Measurements from ENCODE around the gene TOX2. TPM values are rescaled to one million over a fixed set of nuclear protein-coding genes. Genes with fewer than 3 reads are reported as not detected.

Gene TOX2
- total RNA-seq, 6 experiments from 2014 or later: 1.5 to 5.0 (median 2.2) TPM

DNA sequence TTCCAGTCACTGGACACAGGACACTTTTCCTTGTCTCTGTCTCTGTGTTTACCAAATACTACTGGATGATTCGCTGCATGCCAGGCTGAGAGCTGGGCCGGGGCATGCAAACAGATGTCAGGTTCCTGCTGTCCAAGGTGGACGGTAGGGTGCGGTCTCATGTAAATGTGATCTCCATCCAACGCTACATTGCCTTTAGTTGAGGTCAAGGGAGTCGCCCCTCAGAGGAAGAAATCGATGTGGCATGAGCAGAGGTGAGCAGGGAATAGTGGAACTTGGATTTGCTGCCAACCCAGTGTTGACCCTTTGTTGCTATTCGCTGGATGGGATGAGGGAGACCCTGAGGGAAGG lies 9.8 kb upstream of the TOX2 start:
- no peaks in the 10 kb centered on the region for H3K9me3 ChIP-seq
- ATAC-seq (no peak), DNase-seq (no peak)
- no peak overlapping the region for H3K27ac ChIP-seq
- H3K4me3 ChIP-seq: no peak overlapping the region
- no peaks in the 10 kb centered on the region for H3K27me3 ChIP-seq
- WGBS (ENCODE audit: insufficient coverage, low coverage, low lambda C conversion rate, missing lambda C conversion rate): 56% methylated on average over 8 of the region's 8 CpGs
- TF ChIP-seq, protein P1, sequence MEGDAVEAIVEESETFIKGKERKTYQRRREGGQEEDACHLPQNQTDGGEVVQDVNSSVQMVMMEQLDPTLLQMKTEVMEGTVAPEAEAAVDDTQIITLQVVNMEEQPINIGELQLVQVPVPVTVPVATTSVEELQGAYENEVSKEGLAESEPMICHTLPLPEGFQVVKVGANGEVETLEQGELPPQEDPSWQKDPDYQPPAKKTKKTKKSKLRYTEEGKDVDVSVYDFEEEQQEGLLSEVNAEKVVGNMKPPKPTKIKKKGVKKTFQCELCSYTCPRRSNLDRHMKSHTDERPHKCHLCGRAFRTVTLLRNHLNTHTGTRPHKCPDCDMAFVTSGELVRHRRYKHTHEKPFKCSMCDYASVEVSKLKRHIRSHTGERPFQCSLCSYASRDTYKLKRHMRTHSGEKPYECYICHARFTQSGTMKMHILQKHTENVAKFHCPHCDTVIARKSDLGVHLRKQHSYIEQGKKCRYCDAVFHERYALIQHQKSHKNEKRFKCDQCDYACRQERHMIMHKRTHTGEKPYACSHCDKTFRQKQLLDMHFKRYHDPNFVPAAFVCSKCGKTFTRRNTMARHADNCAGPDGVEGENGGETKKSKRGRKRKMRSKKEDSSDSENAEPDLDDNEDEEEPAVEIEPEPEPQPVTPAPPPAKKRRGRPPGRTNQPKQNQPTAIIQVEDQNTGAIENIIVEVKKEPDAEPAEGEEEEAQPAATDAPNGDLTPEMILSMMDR (IDR thresholded peaks at IDR 0.05): no peak
- TF ChIP-seq POLR2A (IDR thresholded peaks at IDR 0.05): no peak
- intact Hi-C loops (cut with DNase I): no loop called here
- H3K36me3 ChIP-seq: no peaks in the 10 kb centered on the region
- H3K4me1 ChIP-seq: peaks cover 0 to 14% (median 6%) of the 10 kb centered on the region in 4 donors

- Histone ChIP-seq H3K4me1 (no peaks in the 10 kb centered on the region), H3K36me3 (no peaks in the 10 kb centered on the region), H3K27ac (no peak overlapping the region), H3K27me3 (no peaks in the 10 kb centered on the region), H3K9me3 (no peaks in the 10 kb centered on the region), H3K4me3 (no peak overlapping the region)
- TF ChIP-seq, protein P1 (IDR thresholded peaks at IDR 0.05): no peak
- no peak for TF ChIP-seq POLR2A (IDR thresholded peaks at IDR 0.05)
- ATAC-seq (no peak), DNase-seq (no peak)
- intact Hi-C loops (cut with DNase I): no loop called here
- WGBS (ENCODE audit: insufficient coverage, low coverage, low lambda C conversion rate, missing lambda C conversion rate): 83% methylated on average over 1 of the region's 2 CpGs
Measured at GRCh38 chr20:43906505-43907034, 8.1 kb upstream of the TOX2 start.

DNA sequence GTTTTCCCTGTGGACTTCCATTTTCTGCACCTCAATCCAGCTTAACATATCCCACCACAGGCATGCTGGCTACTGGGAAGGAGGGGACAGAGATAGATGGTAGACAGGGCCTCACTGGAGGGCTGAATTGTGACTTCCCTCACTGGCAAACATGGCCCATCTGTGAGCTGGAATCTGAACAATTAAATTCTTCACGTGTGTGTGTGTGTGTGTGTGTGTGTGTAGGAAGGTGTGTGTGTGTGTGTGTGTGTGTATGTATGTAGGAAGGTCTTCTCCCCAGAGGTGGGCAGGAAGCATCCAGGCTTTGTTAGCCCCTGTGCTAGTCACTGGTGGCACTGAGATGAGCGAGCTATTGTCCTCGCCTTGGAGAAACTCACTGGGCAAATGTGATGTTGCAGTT lies 5.4 kb upstream of the TOX2 start:
- Histone ChIP-seq H3K4me1 (no peaks in the 10 kb centered on the region), H3K9me3 (peaks cover 0 to 3% (median 0%) of the 10 kb centered on the region in 4 donors), H3K27ac (no peak overlapping the region), H3K27me3 (no peaks in the 10 kb centered on the region), H3K4me3 (no peak overlapping the region), H3K36me3 (no peaks in the 10 kb centered on the region)
- ATAC-seq: no peak
- TF ChIP-seq, protein P1 (IDR thresholded peaks at IDR 0.05): no peak
- no peak for TF ChIP-seq POLR2A (IDR thresholded peaks at IDR 0.05)
- DNase-seq: no peak
- intact Hi-C loops (cut with DNase I): no loop called here
- WGBS (ENCODE audit: insufficient coverage, low coverage, low lambda C conversion rate, missing lambda C conversion rate): no CpG with 5 or more reads among the region's 3 CpGs

DNA sequence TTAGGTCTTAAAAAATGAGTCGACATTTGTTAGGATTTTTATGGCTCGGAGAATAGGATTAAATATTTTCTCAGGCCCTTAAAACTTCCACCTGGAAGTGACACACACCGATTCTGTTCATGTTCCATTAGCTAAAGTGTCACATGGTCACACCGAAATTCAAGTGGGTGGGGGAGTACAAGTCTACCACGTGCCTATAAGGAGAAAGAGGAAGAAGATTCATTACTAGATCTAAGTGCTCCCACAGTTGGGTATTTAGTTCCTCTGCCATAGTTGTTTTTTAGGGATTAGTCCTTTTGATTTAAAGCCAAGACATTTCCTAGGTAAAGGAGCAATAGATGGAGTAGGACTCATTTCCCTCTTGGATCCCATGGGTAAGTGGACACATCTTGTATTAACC lies 4.9 kb upstream of the TOX2 start:
- Histone ChIP-seq H3K4me3 (no peak overlapping the region), H3K27ac (no peak overlapping the region), H3K27me3 (no peaks in the 10 kb centered on the region), H3K9me3 (peaks cover 0 to 3% (median 0%) of the 10 kb centered on the region in 4 donors), H3K4me1 (no peaks in the 10 kb centered on the region), H3K36me3 (no peaks in the 10 kb centered on the region)
- DNase-seq: no peak
- 54% methylated on average over 5 of the region's 5 CpGs for WGBS (ENCODE audit: insufficient coverage, low coverage, low lambda C conversion rate, missing lambda C conversion rate)
- intact Hi-C loops (cut with DNase I): no loop called here
- no peak for TF ChIP-seq POLR2A (IDR thresholded peaks at IDR 0.05)
- TF ChIP-seq, protein P1 (IDR thresholded peaks at IDR 0.05): no peak
- peak in 2 of 4 donors; percentile 33 to 34 for ATAC-seq

DNA sequence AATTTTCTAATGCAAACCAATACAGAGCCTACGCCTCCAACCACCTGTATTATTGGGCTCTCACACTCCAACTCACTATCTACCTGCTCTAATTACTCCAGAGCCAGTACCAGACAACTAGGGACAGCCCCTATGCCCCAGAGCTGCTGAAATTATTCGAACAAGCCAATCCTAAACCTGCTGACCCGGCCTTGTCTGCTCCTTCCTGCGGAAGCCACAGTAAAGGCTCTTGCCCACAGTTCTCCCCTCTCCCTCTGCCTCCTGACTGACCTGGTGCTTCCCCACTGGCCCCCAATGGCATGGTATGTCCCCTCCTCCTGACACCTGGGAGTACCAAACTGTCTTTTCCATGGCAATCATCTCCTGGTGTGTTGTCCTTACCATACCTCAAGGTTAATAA lies 4.1 kb upstream of the TOX2 start:
- H3K4me1 ChIP-seq: no peaks in the 10 kb centered on the region
- no peak overlapping the region for H3K27ac ChIP-seq
- no peak for ATAC-seq
- no peak overlapping the region for H3K4me3 ChIP-seq
- intact Hi-C loops (cut with DNase I): no loop called here
- H3K27me3 ChIP-seq: peaks cover 0 to 5% of the 10 kb centered on the region in 2 donors
- 100% methylated on average over 2 of the region's 4 CpGs for WGBS (ENCODE audit: insufficient coverage, low coverage, low lambda C conversion rate, missing lambda C conversion rate)
- H3K9me3 ChIP-seq: peaks cover 0 to 3% (median 0%) of the 10 kb centered on the region in 4 donors
- no peak for DNase-seq
- no peak for TF ChIP-seq POLR2A (IDR thresholded peaks at IDR 0.05)
- TF ChIP-seq, protein P1 (IDR thresholded peaks at IDR 0.05): no peak
- no peaks in the 10 kb centered on the region for H3K36me3 ChIP-seq
